MM.1S (cell line): ENCODE results near the gene PELO.

Source experiments
- DNase-seq: peaks from one replicate; pipeline ENCODE4 v3.0.0-alpha.2; 2015
- H2AFZ ChIP-seq: fragments of 300-600 bp; sonication (generic); 2 replicates; pipeline ENCODE4 v1.6.0; 2016; ENCODE audit warnings: antibody characterized with exemption, low read length
- H3F3A ChIP-seq: fragments of 300-600 bp; sonication (generic); 2 replicates; pipeline ENCODE4 v1.6.1; 2016; ENCODE audit warnings: mild to moderate bottlenecking, antibody characterized with exemption, low read length, moderate library complexity, mixed read lengths; ENCODE audit not compliant: insufficient read depth
- H3K27ac ChIP-seq: fragments of 300-600 bp; sonication (generic); 2 replicates; pipeline ENCODE4 v1.5.1; 2016; ENCODE audit warnings: mild to moderate bottlenecking, low read length
- H3K27me3 ChIP-seq: fragments of 300-600 bp; sonication (generic); replicated peaks from 2 replicates; pipeline ENCODE4 v1.6.0; 2016; ENCODE audit warnings: low read length; ENCODE audit not compliant: insufficient read depth
- H3K36me3 ChIP-seq: fragments of 300-600 bp; sonication (generic); replicated peaks from 2 replicates; pipeline ENCODE4 v1.6.1; 2016; ENCODE audit warnings: mild to moderate bottlenecking, low read length, mixed read lengths; ENCODE audit not compliant: insufficient read depth
- H3K4me1 ChIP-seq: fragments of 300-600 bp; sonication (generic); 2 replicates; pipeline ENCODE4 v1.6.1; 2016; ENCODE audit warnings: low read length, mixed read lengths
- H3K4me2 ChIP-seq: fragments of 300-600 bp; sonication (generic); 2 replicates; pipeline ENCODE4 v1.6.0; 2016; ENCODE audit warnings: low read depth, low read length
- H3K4me3 ChIP-seq: fragments of 300-600 bp; sonication (generic); 2 replicates; pipeline ENCODE4 v1.5.1; 2016; ENCODE audit warnings: low read length, mixed read lengths
- H3K79me2 ChIP-seq: fragments of 300-600 bp; sonication (generic); 2 replicates; pipeline ENCODE4 v1.6.1; 2016; ENCODE audit warnings: mixed run types, low read length, mixed read lengths
- H3K9ac ChIP-seq: fragments of 300-600 bp; sonication (generic); 2 replicates; pipeline ENCODE4 v1.6.1; 2016; ENCODE audit warnings: low read length, mixed read lengths
- H3K9me2 ChIP-seq: fragments of 300-600 bp; sonication (generic); replicated peaks from 2 replicates; pipeline ENCODE4 v1.6.1; 2016; ENCODE audit warnings: mild to moderate bottlenecking, low read length, mixed read lengths; ENCODE audit not compliant: insufficient read depth
- H3K9me3 ChIP-seq: fragments of 300-600 bp; sonication (generic); replicated peaks from 2 replicates; pipeline ENCODE4 v1.6.1; 2016; ENCODE audit warnings: mild to moderate bottlenecking, low read length, mixed read lengths; ENCODE audit not compliant: insufficient read depth
- H4K20me1 ChIP-seq: fragments of 300-600 bp; sonication (generic); 2 replicates; pipeline ENCODE4 v1.6.1; 2016; ENCODE audit warnings: mild to moderate bottlenecking, low read length, moderate library complexity, mixed read lengths; ENCODE audit not compliant: insufficient read depth
- CTCF ChIP-seq: fragments of 300-600 bp; sonication (generic); IDR thresholded peaks from 2 replicates; pipeline ENCODE4 v1.5.1; 2016; ENCODE audit warnings: antibody characterized with exemption, low read length, mixed read lengths
- EZH2 ChIP-seq: fragments of 300-600 bp; sonication (generic); optimal IDR thresholded peaks from 2 replicates; pipeline ENCODE3; 2017; ENCODE audit warnings: low read depth, mild to moderate bottlenecking, antibody characterized with exemption, low read length, mixed read lengths
- EZH2phosphoT487 ChIP-seq: fragments of 300-600 bp; sonication (generic); IDR thresholded peaks from 2 replicates; pipeline ENCODE4 v1.6.1; 2018; ENCODE audit warnings: antibody characterized with exemption, low read length

Gene PELO

GRCh38 chr5:52834320-52834719 lies 46.6 kb downstream of the PELO start:
- Histone ChIP-seq H3K4me2 (no peak overlapping the region), H3K27me3 (no peaks in the 10 kb centered on the region), H3K79me2 (no peaks in the 10 kb centered on the region), H3K9me3 (no peaks in the 10 kb centered on the region), H3K36me3 (no peaks in the 10 kb centered on the region), H3K4me3 (no peak overlapping the region), H3F3A (no peaks in the 10 kb centered on the region), H4K20me1 (no peaks in the 10 kb centered on the region), H3K27ac (no peak overlapping the region), H3K4me1 (no peaks in the 10 kb centered on the region), H3K9me2 (no peaks in the 10 kb centered on the region), H3K9ac (no peak overlapping the region), H2AFZ (no peak overlapping the region)
- DNase-seq, result no peak
- TF ChIP-seq CTCF (no peak), EZH2 (no peak), EZH2phosphoT487 (no peak)

- Histone ChIP-seq H3K4me1 (no peaks in the 10 kb centered on the region), H3K9me3 (no peaks in the 10 kb centered on the region), H3K4me2 (no peak overlapping the region), H3K9me2 (no peaks in the 10 kb centered on the region), H3K27ac (no peak overlapping the region), H3K79me2 (no peaks in the 10 kb centered on the region), H3F3A (no peaks in the 10 kb centered on the region), H3K27me3 (no peaks in the 10 kb centered on the region), H3K36me3 (no peaks in the 10 kb centered on the region), H4K20me1 (no peaks in the 10 kb centered on the region), H3K9ac (no peak overlapping the region), H2AFZ (no peak overlapping the region), H3K4me3 (no peak overlapping the region)
- DNase-seq, result no peak
- TF ChIP-seq CTCF (no peak), EZH2phosphoT487 (no peak), EZH2 (no peak)
These were observed 49.4 kb downstream of the PELO start for GRCh38 chr5:52837068-52837467.
